NOMO-1 treated with dmso at 0.1 percent for 144 hours (cell line): Measurements from ENCODE around the gene TTC31.
A peak's percentile ranks its signal among the peaks of the same experiment; 100 is the strongest.

Experiments
- DNase-seq: peaks from one replicate; lab custom pipeline; 2025; ENCODE audit not compliant: unreplicated experiment; lab: John Stamatoyannopoulos, UW

TTC31 gene

DNA sequence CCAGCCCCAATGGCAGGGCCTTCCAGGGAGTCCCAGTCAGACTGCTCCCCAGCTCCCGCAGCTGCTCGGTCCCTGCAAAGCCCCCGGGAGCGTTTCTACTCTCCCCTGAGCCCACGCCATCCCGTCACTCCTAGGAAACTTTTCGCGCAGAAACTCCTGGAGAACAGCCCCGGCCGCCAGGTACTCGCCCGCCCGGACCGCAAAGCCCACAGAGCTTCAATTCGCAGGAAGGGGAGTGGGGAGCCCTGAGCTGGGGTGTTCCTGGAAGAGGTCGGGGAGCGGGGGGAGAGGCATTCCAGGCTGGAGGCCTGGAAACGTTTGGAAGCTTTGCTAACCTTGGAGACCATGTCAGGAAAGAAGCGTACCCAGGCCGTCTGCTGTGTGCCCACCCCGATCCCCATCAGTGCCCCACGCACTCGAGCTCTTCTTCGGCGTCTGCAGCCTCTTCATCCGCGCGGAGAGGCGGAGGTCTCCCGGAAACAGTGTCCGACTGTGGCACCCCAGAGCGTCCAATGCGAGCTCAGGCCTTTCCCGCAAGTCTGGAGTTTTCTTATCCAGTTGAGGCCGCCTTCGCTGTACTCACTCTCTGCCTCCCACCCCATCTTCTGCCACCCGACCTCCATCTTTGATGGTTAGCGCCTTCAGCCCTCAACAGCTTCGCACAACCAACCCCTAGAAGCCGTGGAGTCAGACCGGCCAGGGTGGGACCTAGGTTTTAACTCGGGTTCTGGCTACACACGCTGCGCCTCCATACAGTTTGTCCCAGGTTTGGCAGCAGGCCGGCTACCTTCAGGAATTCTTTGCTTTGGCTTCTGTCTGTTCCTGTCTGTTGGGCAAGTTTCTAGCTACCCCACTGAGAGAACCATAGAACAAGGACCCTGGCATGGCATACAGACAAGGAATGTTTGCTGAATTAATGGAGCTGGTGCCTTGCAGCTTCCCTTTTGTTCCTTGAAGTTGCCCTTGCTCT, 20.9 kb downstream of the TTC31 start:
- DNase-seq = no peak

- no peak for DNase-seq
These were observed 21.7 kb downstream of the TTC31 start for GRCh38 chr2:74504591-74504990.

GRCh38 chr2:74505448-74506246, 22.8 kb downstream of the TTC31 start:
- DNase-seq = no peak

- DNase-seq = peak; percentile 90
These were observed 24.5 kb downstream of the TTC31 start, which contains the start of gene PCGF1 for GRCh38 chr2:74507145-74507925. TSS of gene PCGF1 (minus strand) at chr2:74507695. CDS start at chr2:74507668, 27 bp downstream.

- no peak for DNase-seq
These were observed 25.1 kb downstream of the TTC31 start for GRCh38 chr2:74507926-74508520.

GRCh38 chr2:74510272-74510671, 27.4 kb downstream of the TTC31 start:
- DNase-seq = no peak

- no peak for DNase-seq
These were observed 28.5 kb downstream of the TTC31 start for GRCh38 chr2:74511104-74511989.

DNA sequence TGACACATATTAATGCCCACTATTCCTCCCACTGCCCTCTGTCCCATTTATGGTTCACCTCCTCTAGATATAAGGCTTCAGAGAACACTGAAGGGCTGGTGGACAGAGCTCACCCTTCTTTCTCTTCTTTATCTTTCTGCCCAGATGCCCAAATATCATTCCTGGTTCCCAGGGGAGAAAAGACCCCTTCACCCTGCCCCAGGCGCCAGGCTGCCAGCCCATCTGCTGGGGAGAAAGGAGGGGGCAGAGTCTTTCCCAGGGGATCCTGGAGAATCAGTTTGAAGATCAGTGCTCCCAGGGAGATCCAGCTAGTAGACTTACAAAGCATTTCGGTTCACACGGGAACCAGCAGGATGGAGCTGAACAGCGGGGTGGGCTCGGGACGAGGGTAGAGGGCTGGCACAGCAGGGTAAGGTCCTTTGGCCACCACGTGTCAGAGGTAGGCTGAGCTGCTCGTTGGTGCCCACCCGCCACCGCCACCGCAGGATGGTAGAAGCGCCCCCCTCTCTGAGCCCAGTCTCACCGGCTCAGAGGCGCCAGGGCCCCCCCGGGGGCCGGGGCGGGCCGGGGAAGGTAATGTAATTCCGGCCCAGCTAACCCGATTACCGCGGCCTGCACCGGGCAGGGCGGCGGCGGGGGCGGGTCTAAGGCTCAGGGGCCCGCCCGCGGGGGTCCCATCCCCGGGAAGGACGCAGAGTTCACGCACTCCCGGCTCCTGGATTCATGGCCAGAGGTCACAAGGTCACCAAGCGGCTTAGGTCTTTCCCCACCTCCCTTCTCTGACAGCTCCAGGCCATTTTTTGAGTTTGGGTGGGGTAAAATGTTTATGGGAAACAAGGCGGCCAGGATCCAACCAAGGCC, 30.1 kb downstream of the TTC31 start:
- DNase-seq = no peak

DNA sequence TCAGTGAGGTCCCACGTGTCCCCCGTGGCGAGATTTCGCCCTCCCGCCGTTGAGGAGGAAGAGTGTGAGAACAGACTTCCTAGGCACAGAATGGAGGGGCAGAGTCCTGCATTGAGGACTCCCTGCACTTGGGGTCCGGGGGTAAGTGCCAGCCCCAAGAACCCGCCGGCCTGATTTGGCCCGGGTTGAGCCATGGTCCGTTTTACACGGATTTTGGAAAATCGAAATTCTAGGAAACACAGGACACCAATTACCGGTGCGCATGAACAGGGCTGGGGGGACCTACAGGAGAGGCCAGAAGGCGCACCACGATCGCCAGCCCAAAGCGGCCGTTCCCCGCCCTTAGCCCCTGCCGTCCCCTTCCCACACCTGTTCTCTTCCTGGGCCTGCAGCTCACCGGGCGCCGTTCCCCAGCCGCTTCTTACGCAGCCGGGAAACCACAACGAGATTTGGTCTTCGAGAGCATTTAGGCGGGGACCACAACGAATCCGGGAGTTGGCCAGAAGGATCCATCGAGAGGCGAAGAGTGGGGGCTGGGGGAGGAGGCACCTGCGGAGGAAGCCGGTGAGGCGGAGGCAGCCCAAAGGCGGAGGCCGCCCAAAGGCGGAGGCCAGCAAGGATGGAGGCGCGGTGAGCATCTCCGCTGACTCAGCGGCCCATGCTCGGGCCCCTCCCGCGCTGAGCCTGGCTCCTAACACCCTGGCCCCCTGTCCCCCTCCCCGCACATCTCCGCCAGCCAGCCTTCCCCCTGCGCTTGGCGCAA, 30.9 kb downstream of the TTC31 start:
- DNase-seq = no peak

GRCh38 chr2:74514368-74515270, 31.7 kb downstream of the TTC31 start, which contains the start of gene TLX2:
TSS of gene TLX2 (plus strand) at chr2:74514450. CDS start at chr2:74514807, 357 bp downstream.
- no peak for DNase-seq

DNA sequence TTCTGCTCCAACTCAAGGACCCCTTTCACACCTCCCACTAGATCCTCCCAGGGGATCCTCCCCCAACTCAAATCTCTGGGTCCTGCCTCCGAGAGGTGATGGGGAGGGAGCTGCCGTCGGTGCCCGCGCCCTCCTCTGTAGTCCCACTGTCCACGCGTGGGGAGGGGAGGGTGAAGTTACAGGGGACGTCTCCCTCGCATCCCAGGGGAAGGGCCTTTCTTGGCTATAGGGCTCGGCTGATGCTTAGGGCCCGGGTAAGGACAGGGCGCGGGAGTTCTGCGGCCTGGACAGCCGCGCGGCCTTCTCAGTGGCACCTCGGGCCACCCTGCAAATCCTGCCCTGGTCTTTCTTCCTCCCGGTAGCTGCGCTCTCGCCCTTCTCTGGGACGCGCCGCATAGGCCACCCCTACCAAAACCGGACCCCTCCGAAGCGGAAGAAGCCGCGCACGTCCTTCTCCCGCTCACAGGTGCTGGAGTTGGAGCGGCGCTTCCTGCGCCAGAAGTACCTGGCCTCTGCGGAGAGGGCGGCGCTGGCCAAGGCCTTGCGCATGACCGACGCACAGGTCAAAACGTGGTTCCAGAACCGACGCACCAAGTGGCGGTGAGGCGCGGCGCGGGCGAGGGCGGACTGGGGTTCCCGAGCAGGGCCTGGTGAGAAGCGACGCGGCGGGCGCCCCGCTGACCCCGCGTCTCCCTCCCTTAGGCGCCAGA, 32.5 kb downstream of the TTC31 start:
- DNase-seq = no peak

- DNase-seq = no peak
These were observed 33.2 kb downstream of the TTC31 start for GRCh38 chr2:74515981-74516633.

DNA sequence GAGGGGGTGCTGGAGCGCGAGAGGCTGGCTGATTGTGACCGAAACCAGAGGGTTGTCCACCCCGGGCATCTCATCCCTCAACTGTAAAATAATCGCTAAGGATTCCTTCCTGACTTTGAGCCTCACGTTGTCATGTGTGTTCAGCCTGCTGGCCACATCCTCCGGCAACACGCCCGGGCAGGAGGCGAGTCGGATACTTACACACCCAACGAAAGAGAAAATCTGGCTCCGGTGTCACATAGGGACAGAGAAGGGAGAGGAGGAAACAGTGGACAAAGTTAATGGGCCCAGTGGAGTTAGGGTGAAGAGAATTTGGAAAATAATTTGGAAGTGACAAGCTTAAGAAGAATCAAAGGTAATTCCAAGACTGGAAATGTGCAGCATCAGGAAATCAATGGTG, 33.8 kb downstream of the TTC31 start:
- DNase-seq = no peak

- DNase-seq = no peak
These were observed 39.6 kb downstream of the TTC31 start for GRCh38 chr2:74522516-74522915.

DNA sequence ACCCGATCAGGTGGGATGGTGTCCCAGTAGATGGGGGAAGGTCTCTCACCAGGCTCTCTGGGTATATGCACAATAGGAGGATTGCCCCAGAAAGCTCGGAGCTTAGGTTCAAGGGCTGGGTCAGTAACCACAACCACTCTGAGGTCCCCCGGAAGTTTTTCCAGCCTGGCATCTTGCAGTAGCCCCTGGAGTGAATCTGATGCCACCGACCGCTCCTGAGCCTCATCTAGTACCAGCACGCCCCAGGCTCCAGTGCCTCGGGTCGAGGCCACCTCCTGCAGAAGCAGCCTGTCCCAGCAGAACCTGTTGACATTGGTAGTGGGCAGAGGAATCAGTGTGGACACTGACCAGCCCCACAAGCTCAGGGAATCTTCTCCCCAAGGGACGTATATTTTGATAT, 41.1 kb downstream of the TTC31 start:
- DNase-seq = no peak
